ENCODE results near the gene SPINK1.
"Not testable (repeated sequence)": the region's sequence is repeated elsewhere in the genome, so short reads cannot be mapped to it uniquely, and the experiment has no call there.

SPINK1 gene

GRCh38 chr5:147831465-147831864 is at the start of gene SPINK1:
Gene SPINK1, minus strand, starts transcription at chr5:147831671. Its CDS starts 94 bp downstream, at chr5:147831577.
- no peak for DNase-seq (ENCODE audit: low read depth)

DNA sequence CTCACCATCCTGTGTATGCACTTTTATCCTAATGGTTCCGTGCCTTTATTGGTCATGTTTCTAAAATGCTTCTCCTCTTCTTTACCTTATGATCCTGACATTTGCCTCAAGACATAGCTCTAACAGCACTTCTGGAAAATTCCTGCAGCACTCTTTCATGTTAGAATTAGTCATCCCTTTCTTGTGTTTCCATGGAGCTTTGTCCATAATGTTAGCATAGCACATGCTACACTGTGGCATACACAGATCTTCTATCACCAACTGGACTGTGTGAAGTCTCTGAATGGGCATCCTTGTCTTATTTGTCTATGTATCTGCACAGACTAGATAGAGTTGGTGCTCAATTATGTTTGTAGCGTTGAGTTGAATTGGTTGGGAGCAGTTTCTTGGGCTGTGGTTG is 49.0 kb upstream of the SPINK1 start:
- no peak for DNase-seq (ENCODE audit: low read depth)

GRCh38 chr5:147879784-147880183 is 48.3 kb upstream of the SPINK1 start:
- no peak for DNase-seq (ENCODE audit: low read depth)

GRCh38 chr5:147878066-147878759 is 46.7 kb upstream of the SPINK1 start, which contains the start of gene SCGB3A2:
Gene SCGB3A2, plus strand, starts transcription at chr5:147878711. Its CDS starts 93 bp downstream, at chr5:147878804.
- no peak for DNase-seq (ENCODE audit: low read depth)

GRCh38 chr5:147876626-147877025 is 45.2 kb upstream of the SPINK1 start:
- no peak for DNase-seq (ENCODE audit: low read depth)

GRCh38 chr5:147876141-147876540 is 44.7 kb upstream of the SPINK1 start:
- DNase-seq (ENCODE audit: low read depth) = no peak

GRCh38 chr5:147874910-147875367 is 43.5 kb upstream of the SPINK1 start:
- no peak for DNase-seq (ENCODE audit: low read depth)

DNA sequence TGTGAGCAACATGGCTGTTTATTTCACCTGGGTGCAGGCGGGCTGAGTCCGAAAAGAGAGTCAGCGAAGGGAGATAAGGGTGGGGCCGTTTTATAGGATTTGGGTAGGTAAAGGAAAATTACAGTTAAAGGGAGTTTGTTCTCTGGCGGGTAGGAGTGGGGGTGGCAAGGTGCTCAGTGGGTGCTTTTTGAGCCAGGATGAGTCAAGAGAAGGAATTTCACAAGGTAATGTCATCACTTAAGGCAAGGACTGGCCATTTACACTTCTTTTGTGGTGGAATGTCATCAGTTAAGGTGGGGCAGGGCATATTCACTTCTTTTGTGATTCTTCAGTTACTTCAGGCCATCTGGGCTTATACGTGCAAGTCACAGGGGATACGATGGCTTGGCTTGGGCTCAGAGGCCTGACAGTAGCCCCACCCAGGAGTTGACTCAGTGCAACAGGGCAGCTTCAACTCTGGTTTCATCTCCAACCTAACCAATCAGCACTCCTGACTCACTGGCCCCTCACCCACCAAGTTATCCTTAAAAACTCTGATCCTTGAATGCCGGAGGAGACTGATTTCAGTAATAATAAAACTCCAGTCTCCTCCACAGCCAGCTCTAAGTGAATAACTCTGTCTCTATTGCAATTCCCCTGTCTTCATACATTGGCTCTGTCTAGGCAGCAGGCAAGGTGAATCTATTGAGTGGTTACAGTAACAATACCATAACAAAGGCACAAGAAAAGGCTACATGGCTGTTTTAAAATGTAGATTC is 42.8 kb upstream of the SPINK1 start:
- DNase-seq (ENCODE audit: low read depth) = not testable (repeated sequence)

GRCh38 chr5:147872744-147873435 is 41.4 kb upstream of the SPINK1 start:
- not testable (repeated sequence) for DNase-seq (ENCODE audit: low read depth)

- not testable (repeated sequence) for DNase-seq (ENCODE audit: low read depth)
Measured at GRCh38 chr5:147871980-147872549, 40.6 kb upstream of the SPINK1 start.

- not testable (repeated sequence) for DNase-seq (ENCODE audit: low read depth)
Measured at GRCh38 chr5:147869892-147870291, 38.4 kb upstream of the SPINK1 start.

DNA sequence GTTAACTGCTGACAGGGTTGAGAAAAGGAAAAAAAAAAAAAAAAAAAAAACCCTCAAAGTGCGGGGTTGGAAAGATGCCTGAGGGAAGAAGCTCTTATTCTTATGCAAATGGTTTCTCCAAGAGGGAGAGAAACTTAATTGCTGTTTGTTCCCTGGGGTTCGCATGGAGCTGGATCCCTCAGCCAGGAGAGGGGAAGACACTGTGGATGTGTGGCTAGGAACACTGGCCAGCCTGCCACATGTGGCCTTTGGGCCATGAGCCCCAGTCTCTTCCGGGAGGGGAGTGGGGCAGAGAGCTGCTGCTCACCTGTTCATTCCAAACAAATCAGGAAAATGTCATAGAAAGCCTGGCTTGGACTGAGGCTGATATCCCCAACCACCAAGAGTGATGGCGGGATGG is 37.6 kb upstream of the SPINK1 start:
- no peak for DNase-seq (ENCODE audit: low read depth)

DNA sequence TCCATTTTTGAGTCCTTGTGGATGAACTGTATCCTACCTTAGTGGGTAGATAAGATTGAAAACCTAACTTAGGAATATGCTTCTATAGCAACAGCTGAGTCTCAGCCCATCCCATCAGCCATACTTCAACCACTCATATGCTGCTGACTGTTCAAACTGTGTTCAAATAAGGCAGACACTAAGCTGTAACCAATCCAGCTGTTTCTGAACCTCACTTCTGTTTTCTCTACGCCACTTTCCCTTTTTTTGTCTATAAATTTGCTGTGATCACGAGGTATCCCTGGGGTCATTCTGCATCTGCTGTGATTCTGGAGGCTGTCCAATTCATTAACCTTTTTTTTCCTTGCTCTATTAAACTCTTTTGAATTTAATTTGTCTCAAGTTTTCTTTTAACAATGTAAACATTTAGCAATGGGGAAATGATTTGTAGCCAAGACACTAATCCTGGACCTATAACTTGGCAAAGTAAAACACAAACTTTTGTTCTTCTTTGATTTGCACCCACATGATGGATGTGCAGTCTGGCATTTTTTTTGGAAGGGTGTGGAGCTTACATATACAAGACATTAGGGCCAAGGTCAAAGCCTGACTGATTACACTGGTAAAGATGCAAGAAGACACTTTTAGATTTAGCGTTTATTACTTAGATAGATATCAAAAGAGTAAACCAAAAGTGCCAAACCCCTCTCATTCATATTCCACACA is 32.1 kb upstream of the SPINK1 start:
- no peak for DNase-seq (ENCODE audit: low read depth)

GRCh38 chr5:147860641-147861025 is 29.2 kb upstream of the SPINK1 start:
- no peak for DNase-seq (ENCODE audit: low read depth)

DNA sequence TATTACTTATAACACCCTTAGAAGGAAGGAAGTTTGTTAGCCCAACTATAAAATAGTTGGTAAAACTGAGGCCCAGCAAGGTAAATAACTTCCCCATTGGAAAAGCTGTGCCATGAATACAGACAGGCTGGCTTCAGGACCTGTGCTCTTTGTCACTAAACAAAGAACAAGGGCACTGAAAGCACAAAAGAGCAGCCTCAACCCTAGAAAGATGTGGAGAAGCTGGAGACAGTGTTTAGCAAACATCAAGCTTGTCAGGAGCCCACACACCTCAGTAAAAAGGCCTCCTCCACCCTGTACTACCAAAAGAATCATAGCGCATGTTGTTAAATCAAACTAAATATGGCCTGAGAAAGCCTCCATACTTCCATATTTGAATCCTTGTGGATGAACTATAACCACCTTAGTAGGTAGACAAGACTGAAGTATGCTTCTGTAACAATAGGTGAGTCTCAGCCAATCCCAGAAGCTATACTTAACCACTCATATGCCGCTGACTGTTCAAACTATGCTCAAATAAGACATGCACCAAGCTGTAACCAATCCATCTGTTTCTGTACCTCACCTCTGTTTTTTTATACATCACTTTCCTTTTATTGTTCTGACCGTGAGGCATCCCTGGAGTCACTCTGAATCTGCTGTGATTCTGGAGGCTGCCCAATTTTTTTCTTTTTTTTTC is 28.6 kb upstream of the SPINK1 start:
- no peak for DNase-seq (ENCODE audit: low read depth)

GRCh38 chr5:147858565-147858964 is 27.1 kb upstream of the SPINK1 start:
- DNase-seq (ENCODE audit: low read depth) = no peak

GRCh38 chr5:147857302-147858129 is 26.0 kb upstream of the SPINK1 start:
- peak; percentile 6 for DNase-seq (ENCODE audit: low read depth)

GRCh38 chr5:147856801-147857200 is 25.3 kb upstream of the SPINK1 start:
- no peak for DNase-seq (ENCODE audit: low read depth)

GRCh38 chr5:147855774-147856069 is 24.3 kb upstream of the SPINK1 start:
- no peak for DNase-seq (ENCODE audit: low read depth)
